Stimulated activated CD4-positive, alpha-beta T cell treated with anti-CD3 and anti-CD28 coated beads, Interleukin-1b, Interleukin-23, amount 100 ng/mL, for 48 hours (primary cell): Measurements from ENCODE around the gene AIF1.

Source experiments
- DNase-seq: peaks from one replicate; pipeline ENCODE4 v3.0.0-alpha.2; 2020

Gene AIF1

DNA sequence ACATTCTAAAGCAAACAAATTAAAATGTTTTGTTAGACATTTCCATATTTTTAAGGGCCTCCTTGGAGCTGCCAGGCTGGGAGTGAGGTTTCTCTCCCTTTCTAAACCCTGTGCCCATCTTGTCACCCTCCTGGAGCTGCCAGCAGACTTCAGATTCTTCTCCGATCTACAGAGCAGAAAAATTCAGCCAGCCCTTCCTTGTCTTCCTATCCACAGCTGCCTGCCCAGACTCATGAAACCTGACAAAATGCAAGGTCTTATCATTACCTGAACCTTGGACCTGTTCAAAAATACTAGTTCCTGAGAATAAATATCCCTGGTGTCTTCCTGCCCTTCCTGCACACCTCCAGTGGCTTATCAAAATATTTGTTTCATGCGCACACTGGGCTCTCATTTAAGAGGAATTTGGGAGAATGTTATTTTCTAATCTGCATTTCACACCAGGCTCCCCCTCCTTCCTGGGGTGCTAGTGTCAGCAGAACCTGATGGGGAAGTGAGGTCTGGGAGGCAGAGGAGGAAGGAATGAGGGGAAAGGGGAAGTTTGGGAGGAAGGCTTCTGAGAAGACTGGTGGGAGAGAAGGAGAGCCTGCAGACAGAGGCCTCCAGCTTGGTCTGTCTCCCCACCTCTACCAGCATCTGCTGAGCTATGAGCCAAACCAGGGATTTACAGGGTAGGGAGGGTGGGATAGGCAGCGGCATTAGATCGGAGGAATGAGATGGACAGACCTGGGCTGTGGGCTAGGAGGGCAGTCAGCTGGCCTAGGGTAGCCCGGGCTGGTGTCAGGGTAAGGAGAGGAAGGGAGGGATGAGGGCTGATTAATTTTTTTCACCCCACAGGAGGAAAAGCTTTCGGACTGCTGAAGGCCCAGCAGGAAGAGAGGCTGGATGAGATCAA, at the start of gene AIF1:
Gene AIF1, plus strand, starts transcription at position 551 of the 895 bp plus-strand sequence. Its CDS starts 96 bp downstream, at position 647.
- DNase-seq, result no peak

DNA sequence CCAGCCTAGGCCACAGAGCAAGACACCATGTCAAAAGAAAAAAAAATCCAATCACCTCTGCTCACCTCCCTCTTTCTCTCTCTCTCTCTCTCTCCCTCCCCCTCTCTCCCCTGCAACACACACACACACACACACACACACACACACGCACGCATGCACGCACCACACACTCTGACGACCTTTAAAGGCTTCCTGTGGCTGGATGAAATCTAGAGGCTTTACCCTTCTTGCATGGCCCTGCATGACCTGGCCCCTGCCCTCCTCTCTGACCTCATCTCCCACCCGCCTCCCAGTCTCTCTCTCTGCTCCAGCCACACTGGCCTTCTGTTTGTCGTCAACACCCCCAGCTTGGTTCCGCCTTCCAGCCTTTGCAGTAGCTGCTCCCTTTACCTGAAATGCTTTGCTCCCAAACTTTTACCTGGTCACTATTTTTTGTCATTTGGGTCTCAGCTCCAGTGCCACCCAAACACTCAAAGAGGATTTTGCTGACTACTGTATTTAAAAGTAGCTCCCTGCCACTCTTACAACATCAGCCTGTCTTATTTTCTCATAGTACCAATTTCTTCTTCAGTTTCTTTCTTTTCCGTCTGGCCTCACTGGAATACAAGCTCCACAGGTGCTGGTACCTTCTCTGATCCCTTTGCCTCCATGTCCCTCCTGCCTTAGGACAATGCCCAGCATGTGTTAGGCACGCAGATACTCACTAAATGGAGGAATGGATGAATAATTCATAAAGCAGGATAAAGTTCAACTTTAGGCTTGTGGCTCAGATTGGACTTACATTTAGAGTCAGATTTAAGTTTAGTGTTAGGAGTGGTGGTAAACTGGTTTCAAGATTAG, 47.3 kb upstream of the AIF1 start:
- DNase-seq, result peak; percentile 56

DNA sequence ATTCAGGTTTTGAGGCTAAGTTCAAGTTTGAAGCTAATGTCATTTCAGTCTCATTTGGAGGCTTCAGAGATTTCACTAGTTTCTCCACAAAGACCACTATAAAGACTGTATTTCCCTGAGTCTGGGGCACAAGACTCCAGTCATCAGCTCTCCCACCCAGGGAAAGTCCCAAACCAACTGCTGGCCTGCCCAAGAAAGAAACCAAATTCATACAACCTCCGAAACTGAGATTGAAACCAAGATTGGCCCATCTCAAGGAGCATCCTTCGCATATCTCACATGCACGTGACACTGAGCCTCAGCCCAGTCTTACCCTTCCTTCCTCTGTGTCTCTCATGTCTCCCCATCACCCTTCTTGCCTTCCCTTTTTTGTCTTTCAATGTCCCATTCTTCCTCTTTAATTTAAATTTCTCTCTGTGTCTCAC, 46.5 kb upstream of the AIF1 start:
- DNase-seq, result peak; percentile 82

DNA sequence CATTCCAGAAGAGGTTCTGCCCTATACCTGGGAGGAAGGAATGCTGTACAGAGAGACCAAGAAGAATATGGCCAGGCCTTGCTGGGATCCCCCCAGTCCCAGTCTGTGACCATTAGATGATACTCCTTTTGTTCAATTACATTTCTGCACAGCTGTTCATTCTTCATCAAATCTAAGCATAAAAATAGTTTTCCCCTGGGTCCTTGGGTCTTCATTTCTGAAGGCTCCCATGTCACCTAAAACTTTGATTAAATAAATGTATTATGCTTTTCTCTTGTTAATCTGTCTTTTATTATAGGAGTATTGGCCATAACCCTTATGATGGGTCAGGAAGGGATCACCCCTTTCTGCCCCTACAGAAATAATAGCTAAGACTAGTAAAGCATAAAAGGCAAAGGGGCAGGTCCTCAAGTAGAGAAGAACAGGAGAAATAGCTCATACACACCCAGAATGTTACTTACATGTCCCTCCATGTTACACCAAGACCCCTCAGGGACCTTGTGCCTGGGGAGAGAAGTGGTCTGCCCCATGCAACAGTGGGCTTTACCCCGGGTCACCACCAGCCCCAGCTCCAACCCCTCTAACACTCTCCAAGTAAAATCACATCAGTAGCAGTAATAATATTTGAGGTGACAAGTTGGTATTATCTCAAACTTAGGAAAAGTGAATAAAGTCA, 45.0 kb upstream of the AIF1 start:
- no peak for DNase-seq

DNA sequence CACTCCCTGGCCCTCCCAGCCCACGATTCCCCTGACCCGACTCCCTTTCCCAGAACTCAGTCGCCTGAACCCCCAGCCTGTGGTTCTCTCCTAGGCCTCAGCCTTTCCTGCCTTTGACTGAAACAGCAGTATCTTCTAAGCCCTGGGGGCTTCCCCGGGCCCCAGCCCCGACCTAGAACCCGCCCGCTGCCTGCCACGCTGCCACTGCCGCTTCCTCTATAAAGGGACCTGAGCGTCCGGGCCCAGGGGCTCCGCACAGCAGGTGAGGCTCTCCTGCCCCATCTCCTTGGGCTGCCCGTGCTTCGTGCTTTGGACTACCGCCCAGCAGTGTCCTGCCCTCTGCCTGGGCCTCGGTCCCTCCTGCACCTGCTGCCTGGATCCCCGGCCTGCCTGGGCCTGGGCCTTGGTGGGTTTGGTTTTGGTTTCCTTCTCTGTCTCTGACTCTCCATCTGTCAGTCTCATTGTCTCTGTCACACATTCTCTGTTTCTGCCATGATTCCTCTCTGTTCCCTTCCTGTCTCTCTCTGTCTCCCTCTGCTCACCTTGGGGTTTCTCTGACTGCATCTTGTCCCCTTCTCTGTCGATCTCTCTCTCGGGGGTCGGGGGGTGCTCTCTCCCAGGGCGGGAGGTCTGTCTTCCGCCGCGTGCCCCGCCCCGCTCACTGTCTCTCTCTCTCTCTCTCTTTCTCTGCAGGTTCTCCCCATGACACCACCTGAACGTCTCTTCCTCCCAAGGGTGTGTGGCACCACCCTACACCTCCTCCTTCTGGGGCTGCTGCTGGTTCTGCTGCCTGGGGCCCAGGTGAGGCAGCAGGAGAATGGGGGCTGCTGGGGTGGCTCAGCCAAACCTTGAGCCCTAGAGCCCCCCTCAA, 42.8 kb upstream of the AIF1 start, which contains the start of gene LTA:
Gene LTA, plus strand, starts transcription at position 249 of the 871 bp plus-strand sequence. Its CDS starts 454 bp downstream, at position 703.
- DNase-seq, result peak; percentile 89

DNA sequence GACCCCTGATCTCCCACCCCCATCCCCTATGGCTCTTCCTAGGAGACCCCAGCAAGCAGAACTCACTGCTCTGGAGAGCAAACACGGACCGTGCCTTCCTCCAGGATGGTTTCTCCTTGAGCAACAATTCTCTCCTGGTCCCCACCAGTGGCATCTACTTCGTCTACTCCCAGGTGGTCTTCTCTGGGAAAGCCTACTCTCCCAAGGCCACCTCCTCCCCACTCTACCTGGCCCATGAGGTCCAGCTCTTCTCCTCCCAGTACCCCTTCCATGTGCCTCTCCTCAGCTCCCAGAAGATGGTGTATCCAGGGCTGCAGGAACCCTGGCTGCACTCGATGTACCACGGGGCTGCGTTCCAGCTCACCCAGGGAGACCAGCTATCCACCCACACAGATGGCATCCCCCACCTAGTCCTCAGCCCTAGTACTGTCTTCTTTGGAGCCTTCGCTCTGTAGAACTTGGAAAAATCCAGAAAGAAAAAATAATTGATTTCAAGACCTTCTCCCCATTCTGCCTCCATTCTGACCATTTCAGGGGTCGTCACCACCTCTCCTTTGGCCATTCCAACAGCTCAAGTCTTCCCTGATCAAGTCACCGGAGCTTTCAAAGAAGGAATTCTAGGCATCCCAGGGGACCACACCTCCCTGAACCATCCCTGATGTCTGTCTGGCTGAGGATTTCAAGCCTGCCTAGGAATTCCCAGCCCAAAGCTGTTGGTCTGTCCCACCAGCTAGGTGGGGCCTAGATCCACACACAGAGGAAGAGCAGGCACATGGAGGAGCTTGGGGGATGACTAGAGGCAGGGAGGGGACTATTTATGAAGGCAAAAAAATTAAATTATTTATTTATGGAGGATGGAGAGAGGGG, 41.6 kb upstream of the AIF1 start:
- DNase-seq, result peak; percentile 32

DNA sequence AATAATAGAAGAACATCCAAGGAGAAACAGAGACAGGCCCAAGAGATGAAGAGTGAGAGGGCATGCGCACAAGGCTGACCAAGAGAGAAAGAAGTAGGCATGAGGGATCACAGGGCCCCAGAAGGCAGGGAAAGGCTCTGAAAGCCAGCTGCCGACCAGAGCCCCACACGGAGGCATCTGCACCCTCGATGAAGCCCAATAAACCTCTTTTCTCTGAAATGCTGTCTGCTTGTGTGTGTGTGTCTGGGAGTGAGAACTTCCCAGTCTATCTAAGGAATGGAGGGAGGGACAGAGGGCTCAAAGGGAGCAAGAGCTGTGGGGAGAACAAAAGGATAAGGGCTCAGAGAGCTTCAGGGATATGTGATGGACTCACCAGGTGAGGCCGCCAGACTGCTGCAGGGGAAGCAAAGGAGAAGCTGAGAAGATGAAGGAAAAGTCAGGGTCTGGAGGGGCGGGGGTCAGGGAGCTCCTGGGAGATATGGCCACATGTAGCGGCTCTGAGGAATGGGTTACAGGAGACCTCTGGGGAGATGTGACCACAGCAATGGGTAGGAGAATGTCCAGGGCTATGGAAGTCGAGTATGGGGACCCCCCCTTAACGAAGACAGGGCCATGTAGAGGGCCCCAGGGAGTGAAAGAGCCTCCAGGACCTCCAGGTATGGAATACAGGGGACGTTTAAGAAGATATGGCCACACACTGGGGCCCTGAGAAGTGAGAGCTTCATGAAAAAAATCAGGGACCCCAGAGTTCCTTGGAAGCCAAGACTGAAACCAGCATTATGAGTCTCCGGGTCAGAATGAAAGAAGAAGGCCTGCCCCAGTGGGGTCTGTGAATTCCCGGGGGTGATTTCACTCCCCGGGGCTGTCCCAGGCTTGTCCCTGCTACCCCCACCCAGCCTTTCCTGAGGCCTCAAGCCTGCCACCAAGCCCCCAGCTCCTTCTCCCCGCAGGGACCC, 40.6 kb upstream of the AIF1 start:
- peak; percentile 76 for DNase-seq

DNA sequence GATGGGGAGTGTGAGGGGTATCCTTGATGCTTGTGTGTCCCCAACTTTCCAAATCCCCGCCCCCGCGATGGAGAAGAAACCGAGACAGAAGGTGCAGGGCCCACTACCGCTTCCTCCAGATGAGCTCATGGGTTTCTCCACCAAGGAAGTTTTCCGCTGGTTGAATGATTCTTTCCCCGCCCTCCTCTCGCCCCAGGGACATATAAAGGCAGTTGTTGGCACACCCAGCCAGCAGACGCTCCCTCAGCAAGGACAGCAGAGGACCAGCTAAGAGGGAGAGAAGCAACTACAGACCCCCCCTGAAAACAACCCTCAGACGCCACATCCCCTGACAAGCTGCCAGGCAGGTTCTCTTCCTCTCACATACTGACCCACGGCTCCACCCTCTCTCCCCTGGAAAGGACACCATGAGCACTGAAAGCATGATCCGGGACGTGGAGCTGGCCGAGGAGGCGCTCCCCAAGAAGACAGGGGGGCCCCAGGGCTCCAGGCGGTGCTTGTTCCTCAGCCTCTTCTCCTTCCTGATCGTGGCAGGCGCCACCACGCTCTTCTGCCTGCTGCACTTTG, 39.6 kb upstream of the AIF1 start, which contains the start of gene TNF:
Gene TNF, plus strand, starts transcription at position 231 of the 567 bp plus-strand sequence. Its CDS starts 177 bp downstream, at position 408.
- DNase-seq, result peak; percentile 92

DNA sequence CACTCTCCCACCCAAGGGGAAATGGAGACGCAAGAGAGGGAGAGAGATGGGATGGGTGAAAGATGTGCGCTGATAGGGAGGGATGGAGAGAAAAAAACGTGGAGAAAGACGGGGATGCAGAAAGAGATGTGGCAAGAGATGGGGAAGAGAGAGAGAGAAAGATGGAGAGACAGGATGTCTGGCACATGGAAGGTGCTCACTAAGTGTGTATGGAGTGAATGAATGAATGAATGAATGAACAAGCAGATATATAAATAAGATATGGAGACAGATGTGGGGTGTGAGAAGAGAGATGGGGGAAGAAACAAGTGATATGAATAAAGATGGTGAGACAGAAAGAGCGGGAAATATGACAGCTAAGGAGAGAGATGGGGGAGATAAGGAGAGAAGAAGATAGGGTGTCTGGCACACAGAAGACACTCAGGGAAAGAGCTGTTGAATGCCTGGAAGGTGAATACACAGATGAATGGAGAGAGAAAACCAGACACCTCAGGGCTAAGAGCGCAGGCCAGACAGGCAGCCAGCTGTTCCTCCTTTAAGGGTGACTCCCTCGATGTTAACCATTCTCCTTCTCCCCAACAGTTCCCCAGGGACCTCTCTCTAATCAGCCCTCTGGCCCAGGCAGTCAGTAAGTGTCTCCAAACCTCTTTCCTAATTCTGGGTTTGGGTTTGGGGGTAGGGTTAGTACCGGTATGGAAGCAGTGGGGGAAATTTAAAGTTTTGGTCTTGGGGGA, 38.9 kb upstream of the AIF1 start:
- no peak for DNase-seq

DNA sequence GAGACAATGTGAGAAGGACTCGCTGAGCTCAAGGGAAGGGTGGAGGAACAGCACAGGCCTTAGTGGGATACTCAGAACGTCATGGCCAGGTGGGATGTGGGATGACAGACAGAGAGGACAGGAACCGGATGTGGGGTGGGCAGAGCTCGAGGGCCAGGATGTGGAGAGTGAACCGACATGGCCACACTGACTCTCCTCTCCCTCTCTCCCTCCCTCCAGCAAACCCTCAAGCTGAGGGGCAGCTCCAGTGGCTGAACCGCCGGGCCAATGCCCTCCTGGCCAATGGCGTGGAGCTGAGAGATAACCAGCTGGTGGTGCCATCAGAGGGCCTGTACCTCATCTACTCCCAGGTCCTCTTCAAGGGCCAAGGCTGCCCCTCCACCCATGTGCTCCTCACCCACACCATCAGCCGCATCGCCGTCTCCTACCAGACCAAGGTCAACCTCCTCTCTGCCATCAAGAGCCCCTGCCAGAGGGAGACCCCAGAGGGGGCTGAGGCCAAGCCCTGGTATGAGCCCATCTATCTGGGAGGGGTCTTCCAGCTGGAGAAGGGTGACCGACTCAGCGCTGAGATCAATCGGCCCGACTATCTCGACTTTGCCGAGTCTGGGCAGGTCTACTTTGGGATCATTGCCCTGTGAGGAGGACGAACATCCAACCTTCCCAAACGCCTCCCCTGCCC, 38.0 kb upstream of the AIF1 start:
- peak; percentile 52 for DNase-seq

DNA sequence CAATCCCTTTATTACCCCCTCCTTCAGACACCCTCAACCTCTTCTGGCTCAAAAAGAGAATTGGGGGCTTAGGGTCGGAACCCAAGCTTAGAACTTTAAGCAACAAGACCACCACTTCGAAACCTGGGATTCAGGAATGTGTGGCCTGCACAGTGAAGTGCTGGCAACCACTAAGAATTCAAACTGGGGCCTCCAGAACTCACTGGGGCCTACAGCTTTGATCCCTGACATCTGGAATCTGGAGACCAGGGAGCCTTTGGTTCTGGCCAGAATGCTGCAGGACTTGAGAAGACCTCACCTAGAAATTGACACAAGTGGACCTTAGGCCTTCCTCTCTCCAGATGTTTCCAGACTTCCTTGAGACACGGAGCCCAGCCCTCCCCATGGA, 37.5 kb upstream of the AIF1 start:
- no peak for DNase-seq

DNA sequence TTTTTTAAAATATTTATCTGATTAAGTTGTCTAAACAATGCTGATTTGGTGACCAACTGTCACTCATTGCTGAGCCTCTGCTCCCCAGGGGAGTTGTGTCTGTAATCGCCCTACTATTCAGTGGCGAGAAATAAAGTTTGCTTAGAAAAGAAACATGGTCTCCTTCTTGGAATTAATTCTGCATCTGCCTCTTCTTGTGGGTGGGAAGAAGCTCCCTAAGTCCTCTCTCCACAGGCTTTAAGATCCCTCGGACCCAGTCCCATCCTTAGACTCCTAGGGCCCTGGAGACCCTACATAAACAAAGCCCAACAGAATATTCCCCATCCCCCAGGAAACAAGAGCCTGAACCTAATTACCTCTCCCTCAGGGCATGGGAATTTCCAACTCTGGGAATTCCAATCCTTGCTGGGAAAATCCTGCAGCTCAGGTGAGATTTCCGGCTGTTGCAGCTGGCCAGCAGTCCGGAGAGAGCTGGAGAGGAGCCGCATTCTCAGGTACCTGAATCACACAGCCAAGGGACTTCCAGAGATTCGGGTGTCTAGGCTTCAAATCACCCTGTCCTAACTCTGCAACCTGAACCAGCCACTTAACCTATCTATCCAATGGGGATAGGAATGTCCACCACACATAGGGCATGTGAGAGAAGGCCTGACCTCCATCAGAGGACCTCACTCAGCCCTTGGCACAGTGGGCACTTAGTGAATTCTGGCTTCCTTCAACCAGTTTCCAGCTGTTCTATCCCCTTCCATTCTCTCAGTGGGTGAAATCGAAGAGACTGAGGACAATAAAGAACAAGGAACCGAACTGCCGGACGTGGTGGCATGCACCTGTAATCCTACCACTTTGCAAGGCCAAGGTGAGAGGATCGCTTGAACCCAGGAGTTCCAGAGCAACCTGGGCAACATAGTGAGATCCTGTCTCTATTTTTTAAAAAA, 36.6 kb upstream of the AIF1 start:
- DNase-seq, result peak; percentile 30

DNA sequence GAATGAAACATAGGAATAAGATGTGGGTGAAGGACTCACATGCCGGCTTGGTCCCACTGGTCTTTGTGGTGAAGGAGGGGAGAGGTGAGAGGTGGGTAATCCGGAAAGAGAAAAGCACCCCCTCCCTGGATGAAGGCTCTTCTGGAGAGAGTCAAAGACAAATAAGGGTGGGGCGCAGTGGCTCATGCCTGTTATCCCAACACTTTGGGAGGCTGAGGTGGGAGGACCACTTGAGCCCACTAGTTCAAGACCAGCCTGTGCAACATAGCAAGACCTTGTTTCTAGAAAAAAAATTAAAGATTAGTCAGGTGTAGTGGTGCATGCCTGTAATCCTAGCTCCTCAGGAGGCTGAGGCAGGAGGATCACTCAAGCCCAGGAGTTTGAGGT, 35.9 kb upstream of the AIF1 start:
- peak; percentile 35 for DNase-seq

DNA sequence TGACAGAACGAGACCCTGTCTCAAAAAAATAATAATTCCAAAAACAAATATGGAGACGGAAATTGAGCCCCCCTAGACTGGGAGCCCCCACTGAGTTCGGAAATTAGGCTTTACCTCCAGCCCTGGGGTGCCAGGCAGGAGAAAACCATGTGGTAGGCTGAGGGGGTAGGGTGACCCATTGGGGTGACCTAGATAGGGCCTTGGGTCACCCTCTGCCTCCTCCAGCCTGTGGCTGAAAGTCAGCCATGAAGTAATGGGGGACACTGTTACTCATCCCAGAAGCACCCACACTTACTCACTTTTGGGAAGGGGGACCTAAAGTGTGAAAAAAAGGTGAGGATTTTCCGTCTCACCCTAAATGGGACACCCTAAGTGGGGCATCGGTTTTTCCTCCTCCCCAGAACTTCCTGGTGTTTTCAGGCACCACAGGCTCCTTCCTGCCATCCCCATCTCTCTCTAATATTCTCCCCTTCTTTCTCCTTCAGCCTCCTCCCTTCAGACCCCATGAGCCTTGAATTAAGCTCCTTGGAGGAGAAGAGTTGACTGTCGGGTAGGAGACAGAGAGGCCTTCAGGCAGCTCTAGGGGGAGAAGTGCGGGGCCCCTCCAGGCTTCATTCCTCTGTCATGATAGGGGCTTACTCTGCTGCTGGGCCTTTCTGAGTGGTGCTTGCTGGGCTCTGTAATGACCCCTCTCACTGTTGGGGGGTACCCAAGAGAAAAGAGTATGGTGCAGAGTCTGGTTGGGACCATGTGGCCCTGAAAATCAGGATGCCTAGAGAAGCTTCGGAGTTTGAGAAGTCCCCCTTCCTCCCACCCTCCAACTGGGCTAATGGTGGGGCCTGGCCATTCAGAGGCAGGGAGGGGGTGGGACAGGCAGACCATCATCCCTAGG, 35.2 kb upstream of the AIF1 start:
- peak; percentile 35 for DNase-seq

DNA sequence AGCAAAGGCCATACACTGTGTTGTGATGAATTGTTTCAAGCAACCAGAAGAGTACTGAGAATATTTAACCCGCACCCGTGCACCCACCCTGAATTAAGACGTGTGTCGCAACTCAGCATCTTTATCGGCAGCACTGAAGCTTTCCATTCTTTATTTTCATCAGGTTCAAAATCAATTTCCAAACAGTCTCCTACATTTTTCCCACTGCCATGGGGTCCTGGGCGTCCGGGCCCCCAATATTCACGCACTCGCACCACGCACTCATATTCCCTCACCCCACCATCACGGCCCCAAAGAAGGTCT, 34.6 kb upstream of the AIF1 start:
- DNase-seq, result no peak
